T-helper 2 cell treated with Interferon-gamma antibody and Interleukin-4, amounts not matched to agents 5 μg/mL and 100 μg/mL, for 36 hours (primary cell): ENCODE results near the gene EIF2S2.
A peak's percentile ranks its signal among the peaks of the same experiment; 100 is the strongest.

Experiments used
- DNase-seq: peaks from one replicate; pipeline ENCODE4 v3.0.0; 2021; ENCODE audit warnings: low spot score
- H3K27ac Mint-ChIP-seq: one replicate; pipeline ENCODE4 v1.8.0; 2021; ENCODE audit warnings: mild to moderate bottlenecking, mixed read lengths
- H3K27me3 Mint-ChIP-seq: one replicate; pipeline ENCODE4 v1.8.0; 2021; ENCODE audit warnings: low read depth, mixed read lengths
- H3K36me3 Mint-ChIP-seq: one replicate; pipeline ENCODE4 v1.8.0; 2021; ENCODE audit warnings: low read depth, mixed read lengths
- H3K4me1 Mint-ChIP-seq: one replicate; pipeline ENCODE4 v1.8.0; 2021; ENCODE audit warnings: low read depth, mixed read lengths
- H3K4me3 Mint-ChIP-seq: one replicate; pipeline ENCODE4 v1.8.0; 2022; ENCODE audit warnings: mild to moderate bottlenecking, moderate library complexity, mixed read lengths
- H3K9me3 Mint-ChIP-seq: one replicate; pipeline ENCODE4 v1.8.0; 2021; ENCODE audit warnings: mixed read lengths

EIF2S2 gene

GRCh38 chr20:34089175-34089479, 22.9 kb downstream of the EIF2S2 start:
- Mint-ChIP-seq H3K4me3 (no peak overlapping the region), H3K36me3 (peaks cover 75% of the 10 kb centered on the region)

GRCh38 chr20:34088305-34089174, 23.5 kb downstream of the EIF2S2 start:
- H3K4me3 Mint-ChIP-seq = no peak overlapping the region
- no peaks in the 10 kb centered on the region for H3K27me3 Mint-ChIP-seq
- no peak for DNase-seq
- H3K36me3 Mint-ChIP-seq = peaks cover 72% of the 10 kb centered on the region
- H3K9me3 Mint-ChIP-seq = no peaks in the 10 kb centered on the region
- peak overlapping the region; percentile 34 for H3K27ac Mint-ChIP-seq
- peaks cover 15% of the 10 kb centered on the region for H3K4me1 Mint-ChIP-seq

More at GRCh38 chr20:34089175-34089479, 22.9 kb downstream of the EIF2S2 start:
- Mint-ChIP-seq H3K27ac (no peak overlapping the region), H3K4me1 (peaks cover 17% of the 10 kb centered on the region), H3K27me3 (no peaks in the 10 kb centered on the region), H3K9me3 (no peaks in the 10 kb centered on the region)
- no peak for DNase-seq

GRCh38 chr20:34085544-34086040, 26.5 kb downstream of the EIF2S2 start:
- Mint-ChIP-seq H3K36me3 (peaks cover 59% of the 10 kb centered on the region), H3K9me3 (no peaks in the 10 kb centered on the region), H3K27ac (peak overlapping the region; percentile 2)

GRCh38 chr20:34084227-34084923, 27.7 kb downstream of the EIF2S2 start:
- no peak overlapping the region for H3K27ac Mint-ChIP-seq
- H3K9me3 Mint-ChIP-seq = no peaks in the 10 kb centered on the region
- H3K27me3 Mint-ChIP-seq = no peaks in the 10 kb centered on the region
- no peak for DNase-seq
- peaks cover 50% of the 10 kb centered on the region for H3K36me3 Mint-ChIP-seq
- no peak overlapping the region for H3K4me3 Mint-ChIP-seq
- H3K4me1 Mint-ChIP-seq = peaks cover 4% of the 10 kb centered on the region

More at GRCh38 chr20:34085544-34086040, 26.5 kb downstream of the EIF2S2 start:
- Mint-ChIP-seq H3K4me1 (peaks cover 4% of the 10 kb centered on the region), H3K4me3 (no peak overlapping the region), H3K27me3 (no peaks in the 10 kb centered on the region)
- no peak for DNase-seq

- no peak overlapping the region for H3K4me3 Mint-ChIP-seq
- no peaks in the 10 kb centered on the region for H3K9me3 Mint-ChIP-seq
- H3K36me3 Mint-ChIP-seq = peaks cover 47% of the 10 kb centered on the region
- peaks cover 4% of the 10 kb centered on the region for H3K4me1 Mint-ChIP-seq
- no peaks in the 10 kb centered on the region for H3K27me3 Mint-ChIP-seq
- no peak for DNase-seq
- H3K27ac Mint-ChIP-seq = no peak overlapping the region
Measured at GRCh38 chr20:34083781-34084180, 28.3 kb downstream of the EIF2S2 start.

- peaks cover 46% of the 10 kb centered on the region for H3K36me3 Mint-ChIP-seq
- DNase-seq = no peak
- H3K9me3 Mint-ChIP-seq = no peaks in the 10 kb centered on the region
- H3K4me1 Mint-ChIP-seq = peaks cover 2% of the 10 kb centered on the region
- no peak overlapping the region for H3K27ac Mint-ChIP-seq
- no peaks in the 10 kb centered on the region for H3K27me3 Mint-ChIP-seq
- no peak overlapping the region for H3K4me3 Mint-ChIP-seq
Measured at GRCh38 chr20:34083137-34083536, 28.9 kb downstream of the EIF2S2 start.

- Mint-ChIP-seq H3K9me3 (no peaks in the 10 kb centered on the region), H3K27ac (no peak overlapping the region), H3K4me1 (peaks cover 1% of the 10 kb centered on the region), H3K36me3 (peaks cover 41% of the 10 kb centered on the region), H3K27me3 (no peaks in the 10 kb centered on the region), H3K4me3 (no peak overlapping the region)
- no peak for DNase-seq
Measured at GRCh38 chr20:34082232-34082887, 29.7 kb downstream of the EIF2S2 start.

GRCh38 chr20:34079818-34080217, 32.2 kb downstream of the EIF2S2 start:
- no peak overlapping the region for H3K4me3 Mint-ChIP-seq
- no peak overlapping the region for H3K27ac Mint-ChIP-seq
- peaks cover 1% of the 10 kb centered on the region for H3K4me1 Mint-ChIP-seq
- H3K9me3 Mint-ChIP-seq = no peaks in the 10 kb centered on the region
- peaks cover 36% of the 10 kb centered on the region for H3K36me3 Mint-ChIP-seq
- no peak for DNase-seq
- no peaks in the 10 kb centered on the region for H3K27me3 Mint-ChIP-seq

GRCh38 chr20:34078540-34078939, 33.5 kb downstream of the EIF2S2 start:
- Mint-ChIP-seq H3K4me3 (no peak overlapping the region), H3K4me1 (peaks cover 4% of the 10 kb centered on the region), H3K36me3 (peaks cover 30% of the 10 kb centered on the region), H3K27me3 (no peaks in the 10 kb centered on the region), H3K27ac (no peak overlapping the region), H3K9me3 (no peaks in the 10 kb centered on the region)
- DNase-seq = no peak

GRCh38 chr20:34076952-34077351, 35.1 kb downstream of the EIF2S2 start:
- peaks cover 9% of the 10 kb centered on the region for H3K4me1 Mint-ChIP-seq
- H3K27ac Mint-ChIP-seq = no peak overlapping the region
- no peaks in the 10 kb centered on the region for H3K27me3 Mint-ChIP-seq
- H3K4me3 Mint-ChIP-seq = no peak overlapping the region
- DNase-seq = no peak
- peaks cover 36% of the 10 kb centered on the region for H3K36me3 Mint-ChIP-seq
- no peaks in the 10 kb centered on the region for H3K9me3 Mint-ChIP-seq

- Mint-ChIP-seq H3K27me3 (no peaks in the 10 kb centered on the region), H3K4me1 (peaks cover 8% of the 10 kb centered on the region), H3K9me3 (no peaks in the 10 kb centered on the region), H3K27ac (no peak overlapping the region), H3K36me3 (peaks cover 35% of the 10 kb centered on the region), H3K4me3 (no peak overlapping the region)
- no peak for DNase-seq
Measured at GRCh38 chr20:34075647-34076046, 36.4 kb downstream of the EIF2S2 start.

GRCh38 chr20:34074101-34074760, 37.8 kb downstream of the EIF2S2 start:
- peak; percentile 8 for DNase-seq
- Mint-ChIP-seq H3K27ac (no peak overlapping the region), H3K9me3 (no peaks in the 10 kb centered on the region), H3K27me3 (no peaks in the 10 kb centered on the region), H3K36me3 (peaks cover 33% of the 10 kb centered on the region), H3K4me1 (peaks cover 10% of the 10 kb centered on the region), H3K4me3 (no peak overlapping the region)

- no peak for DNase-seq
- Mint-ChIP-seq H3K36me3 (peaks cover 26% of the 10 kb centered on the region), H3K9me3 (no peaks in the 10 kb centered on the region), H3K4me1 (peaks cover 23% of the 10 kb centered on the region), H3K4me3 (no peak overlapping the region), H3K27ac (no peak overlapping the region), H3K27me3 (no peaks in the 10 kb centered on the region)
Measured at GRCh38 chr20:34072778-34073177, 39.3 kb downstream of the EIF2S2 start.
